ENCODE measurements around the gene AK1. TPM values are rescaled to one million over a fixed set of nuclear protein-coding genes. Genes with fewer than 3 reads are reported as not detected.

AK1 gene
- total and polyA plus RNA-seq, 9 of the 15 experiments (the other 6 are each of a cell fraction or from before 2014, with no cell fraction given): 10.1 to 71.8 (median 39.0) TPM

DNA sequence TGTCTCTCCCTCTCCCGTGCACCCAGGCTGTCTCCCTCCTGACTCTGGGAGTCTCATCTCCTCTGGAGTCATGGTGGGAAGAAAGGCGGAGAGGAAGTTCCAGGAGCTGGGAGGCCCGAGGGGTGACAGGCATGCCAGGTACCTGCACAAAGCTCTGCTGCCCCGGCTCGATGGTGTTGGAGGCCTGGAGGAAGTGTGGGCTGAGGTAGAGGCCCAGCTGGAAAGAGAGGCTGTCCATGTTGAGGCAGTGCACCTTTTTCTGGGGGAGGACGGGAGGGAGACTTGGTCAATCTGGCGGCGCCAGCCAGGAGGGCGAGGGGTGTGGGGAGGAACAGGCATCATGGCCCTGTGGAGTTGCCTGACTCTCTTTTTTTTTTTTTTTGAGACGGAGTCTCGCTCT, 58.9 kb downstream of the AK1 start:
- FAIRE-seq: no peak
- no TSS peak for BruUV-seq (replicated peaks)
- in situ Hi-C loops (cut with MboI): no loop called here
- TF ChIP-seq NR2C2 (CRISPR knock-in tag; IDR thresholded peaks at IDR 0.05): no peak
- no peak for TF ChIP-seq NR2C2 (tag; IDR thresholded peaks at IDR 0.05)
- TF ChIP-seq, protein P1, sequence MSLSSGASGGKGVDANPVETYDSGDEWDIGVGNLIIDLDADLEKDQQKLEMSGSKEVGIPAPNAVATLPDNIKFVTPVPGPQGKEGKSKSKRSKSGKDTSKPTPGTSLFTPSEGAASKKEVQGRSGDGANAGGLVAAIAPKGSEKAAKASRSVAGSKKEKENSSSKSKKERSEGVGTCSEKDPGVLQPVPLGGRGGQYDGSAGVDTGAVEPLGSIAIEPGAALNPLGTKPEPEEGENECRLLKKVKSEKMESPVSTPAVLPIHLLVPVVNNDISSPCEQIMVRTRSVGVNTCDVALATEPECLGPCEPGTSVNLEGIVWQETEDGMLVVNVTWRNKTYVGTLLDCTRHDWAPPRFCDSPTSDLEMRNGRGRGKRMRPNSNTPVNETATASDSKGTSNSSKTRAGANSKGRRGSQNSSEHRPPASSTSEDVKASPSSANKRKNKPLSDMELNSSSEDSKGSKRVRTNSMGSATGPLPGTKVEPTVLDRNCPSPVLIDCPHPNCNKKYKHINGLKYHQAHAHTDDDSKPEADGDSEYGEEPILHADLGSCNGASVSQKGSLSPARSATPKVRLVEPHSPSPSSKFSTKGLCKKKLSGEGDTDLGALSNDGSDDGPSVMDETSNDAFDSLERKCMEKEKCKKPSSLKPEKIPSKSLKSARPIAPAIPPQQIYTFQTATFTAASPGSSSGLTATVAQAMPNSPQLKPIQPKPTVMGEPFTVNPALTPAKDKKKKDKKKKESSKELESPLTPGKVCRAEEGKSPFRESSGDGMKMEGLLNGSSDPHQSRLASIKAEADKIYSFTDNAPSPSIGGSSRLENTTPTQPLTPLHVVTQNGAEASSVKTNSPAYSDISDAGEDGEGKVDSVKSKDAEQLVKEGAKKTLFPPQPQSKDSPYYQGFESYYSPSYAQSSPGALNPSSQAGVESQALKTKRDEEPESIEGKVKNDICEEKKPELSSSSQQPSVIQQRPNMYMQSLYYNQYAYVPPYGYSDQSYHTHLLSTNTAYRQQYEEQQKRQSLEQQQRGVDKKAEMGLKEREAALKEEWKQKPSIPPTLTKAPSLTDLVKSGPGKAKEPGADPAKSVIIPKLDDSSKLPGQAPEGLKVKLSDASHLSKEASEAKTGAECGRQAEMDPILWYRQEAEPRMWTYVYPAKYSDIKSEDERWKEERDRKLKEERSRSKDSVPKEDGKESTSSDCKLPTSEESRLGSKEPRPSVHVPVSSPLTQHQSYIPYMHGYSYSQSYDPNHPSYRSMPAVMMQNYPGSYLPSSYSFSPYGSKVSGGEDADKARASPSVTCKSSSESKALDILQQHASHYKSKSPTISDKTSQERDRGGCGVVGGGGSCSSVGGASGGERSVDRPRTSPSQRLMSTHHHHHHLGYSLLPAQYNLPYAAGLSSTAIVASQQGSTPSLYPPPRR (CRISPR knock-in tag; IDR thresholded peaks at IDR 0.05; ENCODE audit: borderline replicate concordance): no peak
- no peak for TF ChIP-seq ZNF274 (IDR thresholded peaks at IDR 0.05; ENCODE audit: borderline replicate concordance, low read depth, low read length)
- TF ChIP-seq, protein P2, sequence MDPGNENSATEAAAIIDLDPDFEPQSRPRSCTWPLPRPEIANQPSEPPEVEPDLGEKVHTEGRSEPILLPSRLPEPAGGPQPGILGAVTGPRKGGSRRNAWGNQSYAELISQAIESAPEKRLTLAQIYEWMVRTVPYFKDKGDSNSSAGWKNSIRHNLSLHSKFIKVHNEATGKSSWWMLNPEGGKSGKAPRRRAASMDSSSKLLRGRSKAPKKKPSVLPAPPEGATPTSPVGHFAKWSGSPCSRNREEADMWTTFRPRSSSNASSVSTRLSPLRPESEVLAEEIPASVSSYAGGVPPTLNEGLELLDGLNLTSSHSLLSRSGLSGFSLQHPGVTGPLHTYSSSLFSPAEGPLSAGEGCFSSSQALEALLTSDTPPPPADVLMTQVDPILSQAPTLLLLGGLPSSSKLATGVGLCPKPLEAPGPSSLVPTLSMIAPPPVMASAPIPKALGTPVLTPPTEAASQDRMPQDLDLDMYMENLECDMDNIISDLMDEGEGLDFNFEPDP (CRISPR knock-in tag; IDR thresholded peaks at IDR 0.05): no peak
- TF ChIP-seq SRSF9 (IDR thresholded peaks at IDR 0.05; ENCODE audit: borderline replicate concordance, low read depth, low read length): no peak
- TF ChIP-seq, protein P3, sequence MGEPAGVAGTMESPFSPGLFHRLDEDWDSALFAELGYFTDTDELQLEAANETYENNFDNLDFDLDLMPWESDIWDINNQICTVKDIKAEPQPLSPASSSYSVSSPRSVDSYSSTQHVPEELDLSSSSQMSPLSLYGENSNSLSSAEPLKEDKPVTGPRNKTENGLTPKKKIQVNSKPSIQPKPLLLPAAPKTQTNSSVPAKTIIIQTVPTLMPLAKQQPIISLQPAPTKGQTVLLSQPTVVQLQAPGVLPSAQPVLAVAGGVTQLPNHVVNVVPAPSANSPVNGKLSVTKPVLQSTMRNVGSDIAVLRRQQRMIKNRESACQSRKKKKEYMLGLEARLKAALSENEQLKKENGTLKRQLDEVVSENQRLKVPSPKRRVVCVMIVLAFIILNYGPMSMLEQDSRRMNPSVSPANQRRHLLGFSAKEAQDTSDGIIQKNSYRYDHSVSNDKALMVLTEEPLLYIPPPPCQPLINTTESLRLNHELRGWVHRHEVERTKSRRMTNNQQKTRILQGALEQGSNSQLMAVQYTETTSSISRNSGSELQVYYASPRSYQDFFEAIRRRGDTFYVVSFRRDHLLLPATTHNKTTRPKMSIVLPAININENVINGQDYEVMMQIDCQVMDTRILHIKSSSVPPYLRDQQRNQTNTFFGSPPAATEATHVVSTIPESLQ (CRISPR knock-in tag; IDR thresholded peaks at IDR 0.05): no peak
- no peak for TF ChIP-seq CTBP1 (IDR thresholded peaks at IDR 0.05; ENCODE audit: borderline replicate concordance)
- TF ChIP-seq, protein P4, sequence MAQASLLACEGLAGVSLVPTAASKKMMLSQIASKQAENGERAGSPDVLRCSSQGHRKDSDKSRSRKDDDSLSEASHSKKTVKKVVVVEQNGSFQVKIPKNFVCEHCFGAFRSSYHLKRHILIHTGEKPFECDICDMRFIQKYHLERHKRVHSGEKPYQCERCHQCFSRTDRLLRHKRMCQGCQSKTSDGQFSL (CRISPR knock-in tag; IDR thresholded peaks at IDR 0.05): no peak
- TF ChIP-seq, protein P4 (tag; IDR thresholded peaks at IDR 0.05): no peak
- TF ChIP-seq ELF2 (CRISPR knock-in tag; IDR thresholded peaks at IDR 0.05): no peak

More for the DNA sequence above, 58.9 kb downstream of the AK1 start:
- H3K9me3 ChIP-seq (replicated peaks; ENCODE audit: control insufficient read depth, insufficient read depth, low read depth, low read length): no peaks in the 10 kb centered on the region
- no peaks in the 10 kb centered on the region for H3K27me3 ChIP-seq (ENCODE audit: control insufficient read depth in 2 of 2, insufficient read depth in 2 of 2, low read length in 2 of 2)
- H3K27ac ChIP-seq (ENCODE audit: extremely low read depth, low read depth, low read length): no peak overlapping the region
- POLR2A ChIA-PET: interaction anchor here (0.6 to 1.8 kb wide), 5 partner anchors 9 to 31 kb away, joined by 3 to 12 read pairs (median 6); no protein-coding TSS in a partner anchor
- no peaks in the 10 kb centered on the region for H3K9me1 ChIP-seq (ENCODE audit: control insufficient read depth, insufficient read depth, low read length)
- 89% methylated on average over 4 of the region's 11 CpGs for WGBS (ENCODE audit: insufficient coverage, low coverage, missing lambda C conversion rate)
- H4K20me1 ChIP-seq (replicated peaks; ENCODE audit: control insufficient read depth, insufficient read depth, low read length): no peaks in the 10 kb centered on the region
- H3K4me1 ChIP-seq (replicated peaks in 1 of 2; ENCODE audit: control insufficient read depth in 2 of 2, insufficient read depth in 2 of 2, low read length in 2 of 2): peaks cover 0 to 22% of the 10 kb centered on the region in 2 experiments; a peak in 1 of 5 replicates
- no peak overlapping the region for H3K4me3 ChIP-seq
- no peak for DNase-seq (ENCODE audit: extremely low read depth in 1 of 4, low spot score in 3 of 4)
- H2AFZ ChIP-seq (ENCODE audit: low read depth, low read length): no peak overlapping the region
- peaks cover 15% of the 10 kb centered on the region; the same call in 1 of the 3 replicates for H3K36me3 ChIP-seq (ENCODE audit: control insufficient read depth, insufficient read depth, low read length)
- H3K9ac ChIP-seq (ENCODE audit: insufficient read depth in 1 of 2, low read depth in 2 of 2, low read length in 2 of 2): no peak overlapping the region
- CTCF ChIA-PET (ENCODE audit: low intra/inter-chr PET ratio): no interaction called here
- intact Hi-C loops (cut with micrococcal nuclease): no loop called here
- H3K4me2 ChIP-seq (ENCODE audit: insufficient read depth, low read length): no peak overlapping the region
- no peaks in the 10 kb centered on the region for H3K79me2 ChIP-seq (ENCODE audit: control insufficient read depth, insufficient read depth, low read length)
- ATAC-seq: no peak
